PC-9 (cell line): ENCODE results near the gene RAB11FIP4. TPM values are rescaled to one million over a fixed set of nuclear protein-coding genes. Genes with fewer than 3 reads are reported as not detected.

Experiments used
- BruUV-seq: library from RNA; stranded (reverse); fragments of 400-500 nt; replicated peaks from 2 replicates; lab custom pipeline; 2021; lab: Mats Ljungman, UMichigan
- CTCF ChIA-PET: fragments of 300-600 bp; sonication (Branson Sonifier 250); formaldehyde crosslinking; loops from one replicate; lab custom pipeline; 2022; ENCODE audit warnings: antibody characterized with exemption; lab: Charles Lee
- POLR2A ChIA-PET: fragments of 300-600 bp; sonication (Branson Sonifier 250); formaldehyde crosslinking; loops from one replicate; lab custom pipeline; 2022; ENCODE audit warnings: antibody characterized with exemption; ENCODE audit not compliant: unreplicated experiment; lab: Charles Lee
- DNase-seq, 2 experiments: peaks; one replicate each; pipeline versions ENCODE4 v3.0.0 to v3.0.0-alpha.2; 2015 to 2022; ENCODE audit warnings: mixed read lengths in 1 of 2
- H2AFZ ChIP-seq: fragments of 200-600 bp; sonication (generic); 2 replicates; pipeline ENCODE4 v1.8.1; 2017; ENCODE audit warnings: antibody characterized with exemption
- H3F3A ChIP-seq: fragments of 200-600 bp; sonication (generic); 2 replicates; pipeline ENCODE4 v1.8.1; 2017; ENCODE audit warnings: antibody characterized with exemption, mild to moderate bottlenecking, low read depth; ENCODE audit not compliant: insufficient read depth
- H3K27ac ChIP-seq: fragments of 200-600 bp; sonication (generic); 2 replicates; pipeline ENCODE4 v1.6.1; 2016; ENCODE audit warnings: mixed run types
- H3K27me3 ChIP-seq: fragments of 200-600 bp; sonication (generic); 2 replicates; pipeline ENCODE4 v1.6.1; 2016; ENCODE audit warnings: low read depth, mixed run types; ENCODE audit not compliant: insufficient read depth
- H3K36me3 ChIP-seq: fragments of 200-600 bp; sonication (generic); 2 replicates; pipeline ENCODE4 v1.6.1; 2016; ENCODE audit warnings: low read depth, mixed run types
- H3K4me1 ChIP-seq: fragments of 200-600 bp; sonication (generic); replicated peaks from 2 replicates; pipeline ENCODE4 v1.6.1; 2016; ENCODE audit warnings: mixed run types; ENCODE audit not compliant: insufficient read depth
- H3K4me2 ChIP-seq: fragments of 200-600 bp; sonication (generic); 2 replicates; pipeline ENCODE4 v1.6.1; 2017; ENCODE audit warnings: mixed run types
- H3K4me3 ChIP-seq: fragments of 200-600 bp; sonication (generic); 2 replicates; pipeline ENCODE4 v1.6.1; 2016; ENCODE audit warnings: mixed run types
- H3K79me2 ChIP-seq: fragments of 200-600 bp; sonication (generic); 2 replicates; pipeline ENCODE4 v1.6.1; 2017; ENCODE audit warnings: low read depth, mixed run types
- H3K9me2 ChIP-seq: fragments of 200-600 bp; sonication (generic); 2 replicates; pipeline ENCODE4 v1.8.1; 2017; ENCODE audit warnings: mild to moderate bottlenecking; ENCODE audit not compliant: insufficient read depth
- H3K9me3 ChIP-seq: fragments of 200-600 bp; sonication (generic); 2 replicates; pipeline ENCODE4 v1.8.1; 2016; ENCODE audit warnings: low read depth; ENCODE audit not compliant: insufficient read depth
- H4K20me1 ChIP-seq: fragments of 200-600 bp; sonication (generic); 2 replicates; pipeline ENCODE4 v1.8.1; 2017; ENCODE audit not compliant: insufficient read depth
- CTCF ChIP-seq: fragments of 200-600 bp; sonication (generic); conservative IDR thresholded peaks from 2 replicates; pipeline ENCODE4 v1.6.1; 2017; ENCODE audit warnings: mixed run types, antibody characterized with exemption, mild to moderate bottlenecking, moderate library complexity
- EZH2 ChIP-seq: fragments of 200-600 bp; sonication (generic); IDR thresholded peaks from 2 replicates; pipeline ENCODE4 v1.8.0; 2017; ENCODE audit warnings: antibody characterized with exemption, low read depth
- intact Hi-C: fragments of 100-400 bp; cut with micrococcal nuclease; formaldehyde crosslinking; loops from one replicate; pipeline ENCODE4 v1.10.0; 2022; ENCODE audit not compliant: unreplicated experiment
- total RNA-seq: library from RNA; stranded (reverse); gene quantifications from 2 replicates; pipeline ENCODE4 v1.2.3, GENCODE V29; 2021

Gene RAB11FIP4
- total RNA-seq, 1 experiment from 2014 or later = 22.9 TPM

GRCh38 chr17:31393749-31394146 is 2.3 kb downstream of the RAB11FIP4 start:
- no peak overlapping the region for H2AFZ ChIP-seq
- intact Hi-C loops = no loop called here
- H3K4me2 ChIP-seq = no peak overlapping the region
- H3K9me3 ChIP-seq = no peaks in the 10 kb centered on the region
- H3K9me2 ChIP-seq = no peaks in the 10 kb centered on the region
- no peaks in the 10 kb centered on the region for H3K4me1 ChIP-seq
- CTCF ChIA-PET = no interaction called here
- TF ChIP-seq CTCF = no peak
- no peak for TF ChIP-seq EZH2
- no peaks in the 10 kb centered on the region for H3F3A ChIP-seq
- POLR2A ChIA-PET = no interaction called here
- no TSS peak for BruUV-seq
- H3K79me2 ChIP-seq = no peaks in the 10 kb centered on the region
- no peaks in the 10 kb centered on the region for H4K20me1 ChIP-seq
- H3K27ac ChIP-seq = no peak overlapping the region
- no peaks in the 10 kb centered on the region for H3K27me3 ChIP-seq
- H3K4me3 ChIP-seq = no peak overlapping the region
- H3K36me3 ChIP-seq = no peaks in the 10 kb centered on the region
- DNase-seq = no peak

- intact Hi-C loops = no loop called here
- H3K36me3 ChIP-seq = no peaks in the 10 kb centered on the region
- no peak overlapping the region for H3K27ac ChIP-seq
- no peaks in the 10 kb centered on the region for H4K20me1 ChIP-seq
- no peaks in the 10 kb centered on the region for H3K4me1 ChIP-seq
- BruUV-seq = no TSS peak
- H3K4me2 ChIP-seq = no peak overlapping the region
- TF ChIP-seq EZH2 = no peak
- no peak for TF ChIP-seq CTCF
- no peaks in the 10 kb centered on the region for H3K79me2 ChIP-seq
- H3F3A ChIP-seq = no peaks in the 10 kb centered on the region
- H3K27me3 ChIP-seq = no peaks in the 10 kb centered on the region
- no peak overlapping the region for H2AFZ ChIP-seq
- H3K4me3 ChIP-seq = no peak overlapping the region
- H3K9me2 ChIP-seq = no peaks in the 10 kb centered on the region
- ChIA-PET POLR2A (no interaction called here), CTCF (no interaction called here)
- no peaks in the 10 kb centered on the region for H3K9me3 ChIP-seq
- peak in 1 of 2 experiments; percentile 45 for DNase-seq
Measured at GRCh38 chr17:31394544-31394943, 3.1 kb downstream of the RAB11FIP4 start.

- POLR2A ChIA-PET = no interaction called here
- no peak for DNase-seq
- Histone ChIP-seq H2AFZ (no peak overlapping the region), H3K36me3 (no peaks in the 10 kb centered on the region), H3K4me1 (no peaks in the 10 kb centered on the region), H3F3A (no peaks in the 10 kb centered on the region), H3K9me3 (no peaks in the 10 kb centered on the region), H3K27me3 (no peaks in the 10 kb centered on the region), H3K4me2 (no peak overlapping the region), H4K20me1 (no peaks in the 10 kb centered on the region), H3K79me2 (no peaks in the 10 kb centered on the region), H3K27ac (no peak overlapping the region), H3K4me3 (no peak overlapping the region), H3K9me2 (no peaks in the 10 kb centered on the region)
- no peak for TF ChIP-seq CTCF
- no peak for TF ChIP-seq EZH2
- intact Hi-C loops = no loop called here
- BruUV-seq = no TSS peak
- CTCF ChIA-PET = interaction anchor here (0.6 kb wide), 1 partner anchor 443 kb away, joined by 5 read pairs; no protein-coding TSS in a partner anchor
Measured at GRCh38 chr17:31397256-31397939, 5.9 kb downstream of the RAB11FIP4 start.
